Keratinocyte (primary cell): ENCODE results near the gene SLC25A13. TPM values are rescaled to one million over a fixed set of nuclear protein-coding genes. Genes with fewer than 3 reads are reported as not detected.

Experiments used
- DNase-seq: peaks from one replicate; pipeline ENCODE4 v3.0.0-alpha.2; 2011; ENCODE audit warnings: low read depth, missing footprints, low spot score
- FAIRE-seq: peaks from 2 replicates; lab custom pipeline; 2011; peaks lifted over from hg19 to GRCh38; lab: Jason Lieb, UNC
- H2AFZ ChIP-seq: 2 replicates; pipeline ENCODE4 v1.6.0; 2012; ENCODE audit warnings: low read length, control low read depth, inconsistent platforms; ENCODE audit not compliant: control insufficient read depth
- H3K27ac ChIP-seq: 2 replicates; pipeline ENCODE4 v1.5.1; 2011; ENCODE audit warnings: low read length; ENCODE audit not compliant: control insufficient read depth, insufficient read depth
- H3K27me3 ChIP-seq: 3 replicates; pipeline ENCODE4 v1.6.0; 2011; ENCODE audit warnings: low read length; ENCODE audit not compliant: control insufficient read depth, insufficient read depth; ENCODE audit errors: extremely low read depth
- H3K36me3 ChIP-seq, 2 experiments: 2 replicates in 1 of 2; 3 replicates in 1 of 2; pipeline ENCODE4 v1.5.1; 2011; ENCODE audit warnings: low read length in 2 of 2, mild to moderate bottlenecking in 1 of 2; ENCODE audit not compliant: control insufficient read depth in 2 of 2, insufficient read depth in 2 of 2; ENCODE audit errors: extremely low read depth in 1 of 2
- H3K4me1 ChIP-seq: 3 replicates; pipeline ENCODE4 v1.5.1; 2011; ENCODE audit warnings: low read length; ENCODE audit not compliant: control insufficient read depth, insufficient read depth; ENCODE audit errors: extremely low read depth
- H3K4me2 ChIP-seq: 3 replicates; pipeline ENCODE4 v1.6.0; 2011; ENCODE audit warnings: low read depth, low read length; ENCODE audit not compliant: control insufficient read depth, insufficient read depth; ENCODE audit errors: extremely low read depth
- H3K4me3 ChIP-seq, 3 experiments: fragments of 200-600 bp in 1 of 3; sonication (generic) in 1 of 3; 2 replicates in 2 of 3; 3 replicates in 1 of 3; pipeline ENCODE4 v1.5.1; 2011 to 2016; ENCODE audit warnings: low read length in 3 of 3, mild to moderate bottlenecking in 3 of 3, control low read depth in 2 of 3, inconsistent platforms in 1 of 3, low read depth in 1 of 3, mixed read lengths in 1 of 3, mixed run types in 1 of 3, moderate library complexity in 1 of 3; ENCODE audit not compliant: control insufficient read depth in 2 of 3, insufficient read depth in 2 of 3; ENCODE audit errors: extremely low read depth in 1 of 3
- H3K79me2 ChIP-seq: 2 replicates; pipeline ENCODE4 v1.6.0; 2012; ENCODE audit warnings: low read length; ENCODE audit not compliant: control insufficient read depth, insufficient read depth
- H3K9ac ChIP-seq: 3 replicates; pipeline ENCODE4 v1.6.0; 2011; ENCODE audit warnings: low read length; ENCODE audit not compliant: control insufficient read depth, insufficient read depth; ENCODE audit errors: extremely low read depth
- H3K9me1 ChIP-seq: 3 replicates; pipeline ENCODE4 v1.6.0; 2011; ENCODE audit warnings: low read length; ENCODE audit not compliant: control insufficient read depth, insufficient read depth; ENCODE audit errors: extremely low read depth
- H3K9me3 ChIP-seq: 2 replicates; pipeline ENCODE4 v1.5.1; 2012; ENCODE audit warnings: low read depth, low read length; ENCODE audit not compliant: control insufficient read depth
- H4K20me1 ChIP-seq: 3 replicates; pipeline ENCODE4 v1.6.0; 2011; ENCODE audit warnings: low read length; ENCODE audit not compliant: control insufficient read depth, insufficient read depth; ENCODE audit errors: extremely low read depth
- CTCF ChIP-seq, 3 experiments: IDR thresholded peaks in 1 of 3; conservative IDR thresholded peaks in 1 of 3; optimal IDR thresholded peaks in 1 of 3; 2 replicates in 2 of 3; 3 replicates in 1 of 3; pipeline versions ENCODE3 to v1.5.1; 2011; ENCODE audit warnings: low read length in 3 of 3, mild to moderate bottlenecking in 3 of 3, moderate library complexity in 2 of 3, control low read depth in 1 of 3, inconsistent platforms in 1 of 3; ENCODE audit not compliant: insufficient read depth in 2 of 3; ENCODE audit errors: extremely low read depth in 1 of 3
- EZH2 ChIP-seq: IDR thresholded peaks from one replicate; pipeline ENCODE4 v1.6.1; 2012; ENCODE audit warnings: inconsistent platforms, mild to moderate bottlenecking, low read length, moderate library complexity
- dilution Hi-C: fragments of 300-500 bp; cut with MboI; formaldehyde crosslinking; loops from one replicate; pipeline ENCODE4 v1.7.0; 2020; ENCODE audit warnings: low sequenced_read_pairs; ENCODE audit not compliant: extremely low pct_ligation_motif_present
- polyA plus RNA-seq, 5 experiments: library from polyadenylated mRNA; depleted of rRNA in 3 of 5; stranded (reverse) in 3 of 5; stranded (forward) in 1 of 5; unstranded in 1 of 5; fragments of >200 nt; gene quantifications; 1 replicate in 1 of 5; 2 replicates in 3 of 5; 3 replicates in 1 of 5; pipeline versions ENCODE4 v1.2.1 to v1.2.3, GENCODE V29; 2011 to 2012; ENCODE audit warnings: missing spikeins in 2 of 5, low read depth in 1 of 5, low replicate concordance in 1 of 5

SLC25A13 gene
- polyA plus RNA-seq, 1 donor (not counting 4 experiments of a cell fraction or from before 2014, with no cell fraction given): 29.4 TPM

GRCh38 chr7:96188591-96188991, 133.3 kb downstream of the SLC25A13 start:
- TF ChIP-seq EZH2 (no peak), CTCF (optimal IDR thresholded peaks at IDR 0.05 in 1 of 3, IDR thresholded peaks at IDR 0.05 in 1 of 3, conservative IDR thresholded peaks at IDR 0.05 in 1 of 3; ENCODE audit: extremely low read depth in 1 of 3, insufficient read depth in 2 of 3, low read length in 3 of 3) (no peak)
- FAIRE-seq: no peak
- no peak overlapping the region for H2AFZ ChIP-seq
- no peak overlapping the region for H3K4me3 ChIP-seq
- no peaks in the 10 kb centered on the region for H3K79me2 ChIP-seq
- H3K27me3 ChIP-seq: no peaks in the 10 kb centered on the region
- H3K27ac ChIP-seq: no peak overlapping the region
- peaks cover 6 to 8% of the 10 kb centered on the region in 2 experiments for H3K36me3 ChIP-seq
- no peak for DNase-seq
- no peaks in the 10 kb centered on the region for H3K9me3 ChIP-seq
- no peaks in the 10 kb centered on the region for H4K20me1 ChIP-seq
- H3K4me2 ChIP-seq: no peak overlapping the region
- H3K4me1 ChIP-seq: no peaks in the 10 kb centered on the region
- H3K9ac ChIP-seq: no peak overlapping the region
- dilution Hi-C loops: no loop called here
- H3K9me1 ChIP-seq: no peaks in the 10 kb centered on the region

GRCh38 chr7:96188174-96188581, 133.7 kb downstream of the SLC25A13 start:
- H3K4me3 ChIP-seq: no peak overlapping the region
- no peak overlapping the region for H3K4me2 ChIP-seq

More at GRCh38 chr7:96188174-96188581, 133.7 kb downstream of the SLC25A13 start:
- Histone ChIP-seq H3K9me1 (no peaks in the 10 kb centered on the region), H3K9me3 (no peaks in the 10 kb centered on the region), H3K4me1 (no peaks in the 10 kb centered on the region), H3K27me3 (no peaks in the 10 kb centered on the region), H2AFZ (no peak overlapping the region), H3K36me3 (peaks cover 6 to 8% of the 10 kb centered on the region in 2 experiments), H3K79me2 (no peaks in the 10 kb centered on the region), H3K9ac (no peak overlapping the region), H4K20me1 (no peaks in the 10 kb centered on the region), H3K27ac (no peak overlapping the region)
- TF ChIP-seq EZH2 (no peak), CTCF (optimal IDR thresholded peaks at IDR 0.05 in 1 of 3, IDR thresholded peaks at IDR 0.05 in 1 of 3, conservative IDR thresholded peaks at IDR 0.05 in 1 of 3; ENCODE audit: extremely low read depth in 1 of 3, insufficient read depth in 2 of 3, low read length in 3 of 3) (no peak)
- no peak for FAIRE-seq
- DNase-seq: no peak
- dilution Hi-C loops: no loop called here
